ENCODE measurements around the gene FARP1.

DNA sequence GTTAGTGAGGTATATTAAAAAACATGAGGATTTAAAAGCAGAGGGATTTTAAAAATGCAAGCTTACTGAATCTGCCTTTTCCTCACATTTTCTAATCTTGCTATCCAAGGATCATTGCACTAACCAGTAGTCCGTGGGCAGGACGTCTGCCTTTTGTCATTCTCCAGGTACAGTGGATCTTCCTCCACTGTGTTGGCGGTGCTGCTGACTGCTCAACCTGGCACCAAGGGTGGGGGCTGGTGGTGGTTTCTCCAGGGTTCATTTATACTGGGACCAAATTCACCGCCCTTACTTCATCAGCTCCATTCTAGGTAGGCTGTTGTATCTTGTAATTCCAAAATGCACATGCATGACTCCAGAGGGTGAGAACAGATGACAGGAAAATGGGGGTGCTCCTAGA lies 264.7 kb downstream of the FARP1 start:
- TF ChIP-seq, protein P1, sequence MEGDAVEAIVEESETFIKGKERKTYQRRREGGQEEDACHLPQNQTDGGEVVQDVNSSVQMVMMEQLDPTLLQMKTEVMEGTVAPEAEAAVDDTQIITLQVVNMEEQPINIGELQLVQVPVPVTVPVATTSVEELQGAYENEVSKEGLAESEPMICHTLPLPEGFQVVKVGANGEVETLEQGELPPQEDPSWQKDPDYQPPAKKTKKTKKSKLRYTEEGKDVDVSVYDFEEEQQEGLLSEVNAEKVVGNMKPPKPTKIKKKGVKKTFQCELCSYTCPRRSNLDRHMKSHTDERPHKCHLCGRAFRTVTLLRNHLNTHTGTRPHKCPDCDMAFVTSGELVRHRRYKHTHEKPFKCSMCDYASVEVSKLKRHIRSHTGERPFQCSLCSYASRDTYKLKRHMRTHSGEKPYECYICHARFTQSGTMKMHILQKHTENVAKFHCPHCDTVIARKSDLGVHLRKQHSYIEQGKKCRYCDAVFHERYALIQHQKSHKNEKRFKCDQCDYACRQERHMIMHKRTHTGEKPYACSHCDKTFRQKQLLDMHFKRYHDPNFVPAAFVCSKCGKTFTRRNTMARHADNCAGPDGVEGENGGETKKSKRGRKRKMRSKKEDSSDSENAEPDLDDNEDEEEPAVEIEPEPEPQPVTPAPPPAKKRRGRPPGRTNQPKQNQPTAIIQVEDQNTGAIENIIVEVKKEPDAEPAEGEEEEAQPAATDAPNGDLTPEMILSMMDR (IDR thresholded peaks at IDR 0.05): no peak
- TF ChIP-seq EP300 (IDR thresholded peaks at IDR 0.05): no peak

Measured in esophagus muscularis mucosa (tissue), 3 donors.